SH-SY5Y (cell line): ENCODE results near the gene DOCK4.

Source experiments
- GATA2 ChIP-seq: IDR thresholded peaks from 2 replicates; pipeline ENCODE4 v1.6.1; 2011; ENCODE audit warnings: mild to moderate bottlenecking, low read depth, low read length
- GATA3 ChIP-seq: IDR thresholded peaks from 2 replicates; pipeline ENCODE4 v1.6.1; 2011; ENCODE audit warnings: low read depth, mild to moderate bottlenecking, low read length, moderate library complexity

GRCh38 chr7:111933609-111934008 is 272.6 kb downstream of the DOCK4 start:
- TF ChIP-seq GATA3 (no peak), GATA2 (no peak)
